K562 (cell line): Measurements from ENCODE around the gene SNX1. TPM values are rescaled to one million over a fixed set of nuclear protein-coding genes. Genes with fewer than 3 reads are reported as not detected.

Experiments used
- ATF7 ChIP-seq: fragments of 450-650 bp; IDR thresholded peaks from 2 replicates; pipeline ENCODE4 v1.7.1; 2014; ENCODE audit warnings: mild to moderate bottlenecking, moderate library complexity
- CBFA2T2 ChIP-seq: fragments of 450-650 bp; conservative IDR thresholded peaks from 2 replicates; pipeline ENCODE4 v1.6.1; 2017; ENCODE audit warnings: mild to moderate bottlenecking
- CXXC5 ChIP-seq: fragments of 250-450 bp; sonication (Bioruptor Pico); IDR thresholded peaks from 2 replicates; pipeline ENCODE4 v1.8.0; 2022; ENCODE audit warnings: inconsistent platforms, mild to moderate bottlenecking, moderate library complexity
- DACH1 ChIP-seq: fragments of 450-650 bp; IDR thresholded peaks from 2 replicates; pipeline ENCODE4 v1.6.1; 2018; ENCODE audit not compliant: partially characterized antibody
- GABPA ChIP-seq: fragments of 200-800 bp; sonication (Bioruptor generic); conservative IDR thresholded peaks from 2 replicates; pipeline ENCODE4 v1.6.1; 2016; ENCODE audit warnings: low read depth, missing genetic modification characterization, missing compliant biosample characterization
- HES1 ChIP-seq: fragments of 450-650 bp; IDR thresholded peaks from 2 replicates; pipeline ENCODE4 v1.6.1; 2016; ENCODE audit warnings: low read depth, mild to moderate bottlenecking, moderate library complexity
- L3MBTL2 ChIP-seq: fragments of 450-650 bp; IDR thresholded peaks from 2 replicates; pipeline ENCODE4 v1.6.1; 2016; ENCODE audit warnings: mild to moderate bottlenecking, moderate library complexity
- MAFG ChIP-seq: fragments of 450-650 bp; conservative IDR thresholded peaks from 2 replicates; pipeline ENCODE4 v1.6.1; 2016; ENCODE audit warnings: missing genetic modification characterization, missing compliant biosample characterization
- MAX ChIP-seq: sonication (generic); formaldehyde crosslinking; IDR thresholded peaks from 2 replicates; pipeline ENCODE4 v1.9.0; 2022; ENCODE audit warnings: mild to moderate bottlenecking, missing genetic modification reagents
- MTA2 ChIP-seq: fragments of 450-650 bp; IDR thresholded peaks from 2 replicates; pipeline ENCODE4 v1.6.1; 2016; ENCODE audit warnings: low read depth
- NCOA4 ChIP-seq: fragments of 450-650 bp; IDR thresholded peaks from 2 replicates; pipeline ENCODE4 v1.6.1; 2018; ENCODE audit warnings: mild to moderate bottlenecking; ENCODE audit not compliant: partially characterized antibody
- NFE2 ChIP-seq: IDR thresholded peaks from 2 replicates; pipeline ENCODE4 v1.6.1; 2014; ENCODE audit warnings: antibody characterized with exemption, low read depth
- PCBP1 ChIP-seq: fragments of 200-400 bp; formaldehyde crosslinking; IDR thresholded peaks from 2 replicates; pipeline ENCODE4 v1.6.1; 2018; ENCODE audit warnings: mild to moderate bottlenecking, low read depth, low read length; ENCODE audit not compliant: poor library complexity, severe bottlenecking
- PHB ChIP-seq: fragments of 250-450 bp; sonication (Bioruptor Pico); IDR thresholded peaks from 2 replicates; pipeline ENCODE4 v1.5.0; 2021
- PKNOX1 ChIP-seq: fragments of 450-650 bp; IDR thresholded peaks from 2 replicates; pipeline ENCODE4 v1.6.1; 2016
- POLR2AphosphoS5 ChIP-seq: IDR thresholded peaks from 2 replicates; pipeline ENCODE4 v1.6.1; 2011; ENCODE audit warnings: mild to moderate bottlenecking, low read depth, low read length, moderate library complexity; ENCODE audit not compliant: control insufficient read depth, insufficient read depth
- RAD51 ChIP-seq: fragments of 450-650 bp; IDR thresholded peaks from 2 replicates; pipeline ENCODE4 v1.7.1; 2016; ENCODE audit warnings: low read depth, mild to moderate bottlenecking, borderline replicate concordance
- RCOR1 ChIP-seq, 2 experiments: IDR thresholded peaks; 2 replicates each; pipeline ENCODE4 v1.6.1; 2012; ENCODE audit warnings: low read depth in 2 of 2, low read length in 2 of 2, borderline replicate concordance in 1 of 2, improper control_type of control experiment in 1 of 2
- SREBF2 ChIP-seq: sonication (generic); formaldehyde crosslinking; IDR thresholded peaks from 2 replicates; pipeline ENCODE4 v1.4.0; 2020; ENCODE audit warnings: mild to moderate bottlenecking, missing genetic modification reagents
- USF2 ChIP-seq: sonication (generic); formaldehyde crosslinking; IDR thresholded peaks from 2 replicates; pipeline ENCODE4 v1.5.0; 2020; ENCODE audit warnings: missing genetic modification reagents
- ZBTB33 ChIP-seq: sonication (generic); formaldehyde crosslinking; IDR thresholded peaks from 2 replicates; pipeline ENCODE4 v1.8.1; 2023; ENCODE audit warnings: mild to moderate bottlenecking, missing genetic modification reagents
- ZKSCAN1 ChIP-seq: fragments of 150-350 bp; IDR thresholded peaks from 2 replicates; pipeline ENCODE4 v1.6.1; 2016; ENCODE audit warnings: low read depth, low read length
- ZNF324 ChIP-seq: fragments of 250-450 bp; sonication (Bioruptor Pico); IDR thresholded peaks from 2 replicates; pipeline ENCODE4 v1.4.0; 2020; ENCODE audit warnings: mild to moderate bottlenecking
- ZNF354B ChIP-seq: fragments of 250-450 bp; sonication (Bioruptor Pico); IDR thresholded peaks from 2 replicates; pipeline ENCODE4 v1.4.0; 2020
- ZNF384 ChIP-seq: IDR thresholded peaks from 2 replicates; pipeline ENCODE4 v1.6.1; 2012; ENCODE audit warnings: low read depth, low read length, improper control_type of control experiment
- polyA plus RNA-seq, 8 experiments: library from polyadenylated mRNA; depleted of rRNA in 4 of 8; stranded (reverse) in 5 of 8; unstranded in 3 of 8; fragments of >200 nt; fragmentation: Nextera tagmentation in 2 of 8; fragmentation: Illumina TruSeq in 1 of 8; extraction: Ambion mirVana in 2 of 8; extraction: Trizol in 1 of 8; gene quantifications; 2 replicates each; pipeline versions ENCODE4 v1.2.1 to v1.2.3, GENCODE V29; 2011 to 2014; ENCODE audit warnings: inconsistent platforms in 1 of 8, missing spikeins in 1 of 8
- total RNA-seq, 7 experiments: library from RNA; depleted of rRNA in 6 of 7; stranded (reverse); fragments of >200 nt in 6 of 7; fragmentation: Illumina TruSeq in 2 of 7; extraction: Trizol in 2 of 7; gene quantifications; 2 replicates each; pipeline versions ENCODE4 v1.2.1 to v1.2.3, GENCODE V29; 2011 to 2021; ENCODE audit warnings: low replicate concordance in 1 of 7

The SNX1 gene
- total and polyA plus RNA-seq, 9 of the 15 experiments (the other 6 are each of a cell fraction or from before 2014, with no cell fraction given) = 11.0 to 105 (median 59.9) TPM

- peak; percentile 43; the same call in 1 of the 2 replicates for TF ChIP-seq ATF7
- 0 out of 2 replicates have a peak, but pooled peaks have one; percentile 10 for TF ChIP-seq CBFA2T2
- TF ChIP-seq RCOR1 (IDR thresholded peaks at IDR 0.05; ENCODE audit: borderline replicate concordance in 1 of 2, low read depth in 2 of 2, low read length in 2 of 2) = no peak
- peak; percentile 85 for TF ChIP-seq RAD51
- TF ChIP-seq ZNF354B = no peak
- peak; percentile 35; the same call in 1 of the 2 replicates for TF ChIP-seq NFE2
- no peak for TF ChIP-seq MTA2
- TF ChIP-seq PKNOX1 = peak; percentile 86
- TF ChIP-seq L3MBTL2 = no peak
- no peak for TF ChIP-seq ZKSCAN1
- no peak for TF ChIP-seq ZNF324 (CRISPR knock-in tag)
- TF ChIP-seq MAX (CRISPR knock-in tag) = no peak
- no peak for TF ChIP-seq PHB (CRISPR knock-in tag)
- no peak for TF ChIP-seq NCOA4
- peak; percentile 80 for TF ChIP-seq USF2 (CRISPR knock-in tag)
- 0 out of 2 replicates have a peak, but pooled peaks have one; percentile 13 for TF ChIP-seq GABPA (tag)
- TF ChIP-seq CXXC5 (CRISPR knock-in tag) = no peak
- peak; percentile 54; the same call in 1 of the 2 replicates for TF ChIP-seq ZBTB33 (CRISPR knock-in tag)
- no peak for TF ChIP-seq PCBP1
- no peak for TF ChIP-seq ZNF384
- peak; percentile 33 for TF ChIP-seq DACH1
- peak; percentile 58; the same call in 1 of the 2 replicates for TF ChIP-seq MAFG
- TF ChIP-seq SREBF2 (CRISPR knock-in tag) = no peak
- no peak for TF ChIP-seq HES1
- TF ChIP-seq POLR2AphosphoS5 = no peak
These were observed 9.4 kb downstream of the SNX1 start (continued) for GRCh38 chr15:64105113-64105704.
